IMR-90 (cell line): Measurements from ENCODE around the gene ZNF611. TPM values are rescaled to one million over a fixed set of nuclear protein-coding genes. Genes with fewer than 3 reads are reported as not detected.

Source experiments
- ATAC-seq: fragments of 200-7000 bp; cut with Tn5 transposase; 2 replicates; pipeline ENCODE4 v1.9.1; 2020; ENCODE audit warnings: low read depth, mild to moderate bottlenecking, moderate library complexity
- BruUV-seq: library from RNA; stranded (reverse); fragments of 400-500 nt; replicated peaks from 2 replicates; lab custom pipeline; 2021; lab: Mats Ljungman, UMichigan
- CTCF ChIA-PET: fragments of 300-600 bp; formaldehyde crosslinking; extraction: SDS; loops from one replicate; lab custom pipeline; 2021; ENCODE audit warnings: antibody characterized with exemption; lab: Yijun Ruan, JAX
- POLR2A ChIA-PET: fragments of 300-600 bp; sonication (Branson Sonifier 250); formaldehyde crosslinking; loops from one replicate; lab custom pipeline; 2022; ENCODE audit warnings: antibody characterized with exemption; ENCODE audit not compliant: unreplicated experiment; lab: Charles Lee
- DNase-seq: peaks from one replicate; pipeline ENCODE4 v3.0.0; 2013
- H2AFZ ChIP-seq: replicated peaks from 2 replicates; pipeline ENCODE3; 2013; ENCODE audit warnings: low read length, mild to moderate bottlenecking; ENCODE audit not compliant: poor library complexity
- H2AK5ac ChIP-seq: 2 replicates; pipeline ENCODE4 v1.6.1; 2013; ENCODE audit warnings: low read depth, low read length, inconsistent platforms
- H2AK9ac ChIP-seq: replicated peaks from 2 replicates; pipeline ENCODE3; 2013; ENCODE audit warnings: mild to moderate bottlenecking, low read depth, low read length, moderate library complexity; ENCODE audit not compliant: poor library complexity
- H2BK120ac ChIP-seq: 2 replicates; pipeline ENCODE4 v1.6.1; 2013; ENCODE audit warnings: low read depth, low read length, inconsistent platforms
- H2BK15ac ChIP-seq: 3 replicates; pipeline ENCODE4 v1.6.1; 2013; ENCODE audit warnings: low read depth, low read length, inconsistent platforms
- H2BK20ac ChIP-seq: 2 replicates; pipeline ENCODE4 v1.6.1; 2013; ENCODE audit warnings: low read depth, mild to moderate bottlenecking, inconsistent platforms, low read length, moderate library complexity
- H2BK5ac ChIP-seq: 2 replicates; pipeline ENCODE4 v1.6.1; 2013; ENCODE audit warnings: mild to moderate bottlenecking, low read depth, low read length, inconsistent platforms; ENCODE audit not compliant: poor library complexity, severe bottlenecking
- H3K14ac ChIP-seq: replicated peaks from 2 replicates; pipeline ENCODE4 v1.6.1; 2013; ENCODE audit warnings: low read depth, low read length, inconsistent platforms
- H3K18ac ChIP-seq: 2 replicates; pipeline ENCODE4 v1.6.1; 2013; ENCODE audit warnings: low read depth, low read length, control low read depth
- H3K23ac ChIP-seq: 2 replicates; pipeline ENCODE4 v1.6.1; 2013; ENCODE audit warnings: low read depth, low read length, inconsistent platforms
- H3K27ac ChIP-seq: 2 replicates; pipeline ENCODE4 v1.5.1; 2013; ENCODE audit warnings: mild to moderate bottlenecking, control low read depth, low read length; ENCODE audit not compliant: insufficient read depth
- H3K27me3 ChIP-seq: 2 replicates; pipeline ENCODE4 v1.6.1; 2013; ENCODE audit warnings: low read length; ENCODE audit not compliant: control insufficient read depth, insufficient read depth
- H3K36me3 ChIP-seq: 2 replicates; pipeline ENCODE4 v1.6.1; 2013; ENCODE audit warnings: low read length, mixed read lengths; ENCODE audit not compliant: control insufficient read depth, insufficient read depth
- H3K4ac ChIP-seq: 2 replicates; pipeline ENCODE4 v1.6.1; 2013; ENCODE audit warnings: low read depth, low read length, inconsistent platforms
- H3K4me1 ChIP-seq: 2 replicates; pipeline ENCODE4 v1.6.1; 2013; ENCODE audit warnings: low read length, mixed read lengths; ENCODE audit not compliant: control insufficient read depth, insufficient read depth
- H3K4me2 ChIP-seq: 2 replicates; pipeline ENCODE4 v1.6.1; 2013; ENCODE audit warnings: low read depth, mild to moderate bottlenecking, control low read depth, low read length, moderate library complexity
- H3K4me3 ChIP-seq: 2 replicates; pipeline ENCODE4 v1.5.1; 2013; ENCODE audit warnings: low read depth, mild to moderate bottlenecking, control low read depth, low read length, moderate library complexity; ENCODE audit not compliant: insufficient read depth
- H3K56ac ChIP-seq: 2 replicates; pipeline ENCODE4 v1.6.1; 2013; ENCODE audit warnings: low read length, inconsistent platforms; ENCODE audit not compliant: insufficient read depth; ENCODE audit errors: extremely low read depth
- H3K79me1 ChIP-seq, 2 experiments: 2 replicates each; pipeline ENCODE4 v1.6.1; 2013; ENCODE audit warnings: low read length in 2 of 2, inconsistent platforms in 1 of 2, low read depth in 1 of 2
- H3K9ac ChIP-seq: 2 replicates; pipeline ENCODE4 v1.6.1; 2013; ENCODE audit warnings: low read depth, low read length, control low read depth
- H3K9me1 ChIP-seq: 2 replicates; pipeline ENCODE4 v1.6.1; 2013; ENCODE audit warnings: low read length, inconsistent platforms; ENCODE audit not compliant: insufficient read depth
- H3K9me3 ChIP-seq: 2 replicates; pipeline ENCODE4 v1.6.1; 2013; ENCODE audit warnings: low read length; ENCODE audit not compliant: control insufficient read depth, insufficient read depth
- H4K20me1 ChIP-seq: 2 replicates; pipeline ENCODE4 v1.6.1; 2013; ENCODE audit warnings: low read length, inconsistent platforms; ENCODE audit not compliant: insufficient read depth
- H4K5ac ChIP-seq: 2 replicates; pipeline ENCODE4 v1.6.1; 2013; ENCODE audit warnings: mild to moderate bottlenecking, low read depth, low read length, control low read depth
- H4K8ac ChIP-seq, 2 experiments: 2 replicates each; pipeline ENCODE4 v1.6.1; 2013; ENCODE audit warnings: low read depth in 2 of 2, low read length in 2 of 2, control low read depth in 1 of 2, inconsistent platforms in 1 of 2
- H4K91ac ChIP-seq: 2 replicates; pipeline ENCODE4 v1.6.1; 2013; ENCODE audit warnings: low read depth, low read length, inconsistent platforms; ENCODE audit not compliant: insufficient read depth
- CEBPB ChIP-seq: IDR thresholded peaks from 2 replicates; pipeline ENCODE4 v1.6.1; 2012; ENCODE audit warnings: low read depth, low read length, improper control_type of control experiment
- CTCF ChIP-seq: conservative IDR thresholded peaks from 2 replicates; pipeline ENCODE4 v1.5.1; 2012; ENCODE audit warnings: mild to moderate bottlenecking, low read depth, low read length, improper control_type of control experiment
- ELK1 ChIP-seq: fragments of 150-350 bp; IDR thresholded peaks from 2 replicates; pipeline ENCODE4 v1.6.1; 2016; ENCODE audit warnings: low read depth, mild to moderate bottlenecking, low read length, moderate library complexity, borderline replicate concordance
- FOS ChIP-seq: fragments of 150-350 bp; IDR thresholded peaks from 2 replicates; pipeline ENCODE4 v1.6.1; 2016; ENCODE audit warnings: low read depth, low read length
- MAFK ChIP-seq: IDR thresholded peaks from 2 replicates; pipeline ENCODE4 v1.6.1; 2012; ENCODE audit warnings: low read depth, low read length, improper control_type of control experiment
- MAZ ChIP-seq: IDR thresholded peaks from 2 replicates; pipeline ENCODE4 v1.6.1; 2012; ENCODE audit warnings: low read depth, mild to moderate bottlenecking, low read length, improper control_type of control experiment, moderate library complexity, borderline replicate concordance
- RAD21 ChIP-seq: IDR thresholded peaks from 2 replicates; pipeline ENCODE4 v1.6.1; 2012; ENCODE audit warnings: low read length, improper control_type of control experiment
- RCOR1 ChIP-seq: IDR thresholded peaks from 2 replicates; pipeline ENCODE4 v1.6.1; 2012; ENCODE audit warnings: mild to moderate bottlenecking, low read length, improper control_type of control experiment; ENCODE audit not compliant: insufficient replicate concordance
- RFX5 ChIP-seq: IDR thresholded peaks from 2 replicates; pipeline ENCODE4 v1.8.0; 2012; ENCODE audit warnings: low read depth, mild to moderate bottlenecking, low read length, moderate library complexity
- SMC3 ChIP-seq: fragments of 150-350 bp; IDR thresholded peaks from 2 replicates; pipeline ENCODE4 v1.6.1; 2016; ENCODE audit warnings: low read depth, mild to moderate bottlenecking, antibody characterized with exemption, low read length, moderate library complexity
- WGBS, 2 experiments: methylation state at CpG; one replicate each; pipeline versions ENCODE4 v1.1.5 to v1.1.7; 2013; ENCODE audit warnings: missing lambda C conversion rate in 2 of 2; ENCODE audit not compliant: insufficient read length in 1 of 2; ENCODE audit errors: extremely low coverage in 2 of 2; 5-methylcytosine and 5-hydroxymethylcytosine counted together
- dilution Hi-C: fragments of 300-500 bp; cut with HindIII; formaldehyde crosslinking; loops from one replicate; pipeline ENCODE4 v1.14.3; 2018; ENCODE audit warnings: low sequenced_read_pairs; ENCODE audit not compliant: unreplicated experiment
- in situ Hi-C: fragments of 300-500 bp; cut with MboI; formaldehyde crosslinking; loops from 3 replicates; pipeline ENCODE4 v1.14.3; 2019; ENCODE audit warnings: low sequenced_read_pairs, inconsistent platforms, mixed read lengths
- intact Hi-C: fragments of 100-400 bp; cut with micrococcal nuclease; formaldehyde crosslinking; loops from 2 replicates; pipeline ENCODE4 v1.10.0; 2022
- polyA plus RNA-seq, 3 experiments: library from polyadenylated mRNA; depleted of rRNA; stranded (reverse); fragments of >200 nt; gene quantifications; 2 replicates each; pipeline ENCODE4 v1.2.3, GENCODE V29; 2012; ENCODE audit warnings: low replicate concordance in 1 of 3
- total RNA-seq: library from RNA; depleted of rRNA; stranded (reverse); fragments of >200 nt; gene quantifications from 2 replicates; pipeline ENCODE4 v1.2.3, GENCODE V29; 2012

ZNF611 gene
- total and polyA plus RNA-seq, 2 of the 4 experiments (the other 2 are of a cell fraction) = 3.8 to 8.8 TPM

DNA sequence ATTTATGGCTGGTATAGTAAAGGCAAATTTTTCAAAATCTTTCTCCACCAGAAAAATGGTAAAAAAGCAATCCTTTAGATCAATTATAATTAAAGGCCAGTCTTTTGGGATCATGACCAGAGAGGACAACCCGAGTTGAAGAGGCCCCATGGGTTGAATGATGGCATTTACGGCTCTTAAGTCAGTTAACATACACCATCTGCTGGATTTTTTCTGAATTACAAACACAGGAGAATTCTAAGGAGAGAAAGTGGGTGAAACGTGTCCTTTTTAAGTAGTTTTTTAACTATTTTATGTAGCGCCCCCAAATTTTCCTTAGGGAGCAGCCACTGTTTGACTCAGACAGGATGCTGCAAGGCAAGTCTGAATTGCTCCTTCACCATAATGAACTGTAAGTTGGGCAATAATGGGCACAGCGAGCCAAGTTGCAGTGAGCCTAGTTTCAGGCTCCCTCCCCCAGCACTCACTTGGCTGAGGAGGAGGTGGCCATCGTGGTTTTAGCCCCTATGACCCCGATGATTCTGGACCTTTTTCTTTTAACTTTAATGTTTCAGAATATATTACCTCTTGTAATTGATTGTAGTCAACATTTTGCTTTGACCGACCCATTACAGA is 13.6 kb upstream of the ZNF611 start:
- no CpG with 5 or more reads among the region's 8 CpGs for WGBS, 2 experiments
- ATAC-seq (peak; percentile 87), DNase-seq (peak; percentile 57)
- Histone ChIP-seq H2AFZ (peak overlapping the region; percentile 88), H2BK5ac (no peak overlapping the region), H3K9me1 (no peaks in the 10 kb centered on the region), H3K4me1 (no peaks in the 10 kb centered on the region), H3K14ac (no peak overlapping the region), H3K23ac (no peak overlapping the region), H3K79me1 (no peaks in the 10 kb centered on the region), H3K4ac (no peak overlapping the region), H3K9me3 (no peaks in the 10 kb centered on the region; the same call in 1 of the 2 replicates), H3K9ac (no peak overlapping the region), H3K4me3 (no peak overlapping the region), H3K56ac (no peak overlapping the region), H2AK5ac (no peak overlapping the region), H3K36me3 (no peaks in the 10 kb centered on the region), H3K27ac (no peak overlapping the region), H4K5ac (no peak overlapping the region), H3K4me2 (peak overlapping the region; percentile 20; the same call in 1 of the 2 replicates), H3K18ac (no peak overlapping the region), H2AK9ac (no peak overlapping the region), H2BK15ac (no peak overlapping the region), H4K20me1 (no peaks in the 10 kb centered on the region), H4K8ac (no peak overlapping the region), H3K27me3 (no peaks in the 10 kb centered on the region), H4K91ac (no peak overlapping the region), H2BK20ac (no peak overlapping the region), H2BK120ac (no peak overlapping the region)
- TF ChIP-seq CTCF = peak; percentile 58
- TF ChIP-seq SMC3 = peak; percentile 55; the same call in 1 of the 2 replicates
- no peak for TF ChIP-seq RCOR1
- TF ChIP-seq RAD21 = peak; percentile 72
- TF ChIP-seq MAZ = no peak
- no peak for TF ChIP-seq RFX5
- no peak for TF ChIP-seq ELK1
- TF ChIP-seq FOS = no peak
- TF ChIP-seq CEBPB = 0 out of 2 replicates have a peak, but pooled peaks have one; percentile 31
- TF ChIP-seq MAFK = no peak
- dilution Hi-C loops = no loop called here
- POLR2A ChIA-PET = no interaction called here
- intact Hi-C loops = loop anchor here (1.0 to 10.0 kb wide), 3 partner anchors 214 to 500 kb away; partner anchors contain the start of gene ZNF528
- CTCF ChIA-PET = no interaction called here
- no TSS peak for BruUV-seq
- in situ Hi-C loops = no loop called here
